ENCODE results near the gene TSEN2.

GRCh38 chr3:12579905-12580304 lies 95.6 kb downstream of the TSEN2 start:
- TF ChIP-seq CTCF (IDR thresholded peaks at IDR 0.05) (no peak), POLR2A (IDR thresholded peaks at IDR 0.05) (no peak)
